Adrenal gland (tissue), 5 donors: Measurements from ENCODE around the gene TTN.

ENCODE experiments used
- CTCF ChIP-seq, 6 experiments: fragments of 450-650 bp in 4 of 6; fragments of 200-600 bp in 2 of 6; sonication (generic) in 1 of 6; IDR thresholded peaks; 1 replicate in 5 of 6; 2 replicates in 1 of 6; pipeline versions ENCODE4 v1.5.1 to v1.8.0; 2016 to 2021; ENCODE audit warnings: antibody characterized with exemption in 6 of 6, mild to moderate bottlenecking in 2 of 6, moderate library complexity in 1 of 6
- POLR2A ChIP-seq, 2 donors: fragments of 450-650 bp; IDR thresholded peaks; one replicate each; pipeline ENCODE4 v1.6.1; 2017; ENCODE audit warnings: antibody characterized with exemption in 2 of 2, mild to moderate bottlenecking in 2 of 2, moderate library complexity in 1 of 2
- donor health status: DM: no; HTN: no; CAD: no.

- TF ChIP-seq CTCF (IDR thresholded peaks at IDR 0.05) (no peak), POLR2A (IDR thresholded peaks at IDR 0.05) (no peak)
Observed at GRCh38 chr2:178521304-178522150, 285.7 kb downstream of the TTN start.
